Upper lobe of left lung (tissue), 6 donors: Measurements from ENCODE around the gene FYB2. TPM values are rescaled to one million over a fixed set of nuclear protein-coding genes. Genes with fewer than 3 reads are reported as not detected.

Source experiments
- ATAC-seq, 2 donors: fragments of 200-7000 bp; cut with Tn5 transposase; one replicate each; pipeline ENCODE4 v1.9.1; 2022; ENCODE audit warnings: mild to moderate bottlenecking in 2 of 2, moderate library complexity in 2 of 2; ENCODE audit not compliant: low FRiP score in 2 of 2
- DNase-seq, 2 donors: peaks; one replicate each; pipeline ENCODE4 v3.0.0-alpha.2; 2019 to 2020
- H3K27ac ChIP-seq, 4 donors: fragments of 200-600 bp; sonication (generic); one replicate each; pipeline ENCODE4 v1.5.1; 2016 to 2019
- H3K27me3 ChIP-seq, 4 donors: fragments of 200-600 bp; sonication (generic); one replicate each; pipeline ENCODE4 v1.5.1; 2017 to 2019
- H3K36me3 ChIP-seq, 4 donors: fragments of 200-600 bp; sonication (generic); one replicate each; pipeline ENCODE4 v1.5.1; 2016 to 2019
- H3K4me1 ChIP-seq, 4 donors: fragments of 200-600 bp; sonication (generic); one replicate each; pipeline ENCODE4 v1.5.1; 2018 to 2019
- H3K4me3 ChIP-seq, 4 donors: fragments of 200-600 bp; sonication (generic); one replicate each; pipeline ENCODE4 v1.5.1; 2017 to 2019; ENCODE audit warnings: mild to moderate bottlenecking in 2 of 4, moderate library complexity in 1 of 4
- H3K9me3 ChIP-seq, 4 donors: fragments of 200-600 bp; sonication (generic); one replicate each; pipeline ENCODE4 v1.5.1; 2018 to 2019
- EP300 ChIP-seq, 4 donors: sonication (generic); formaldehyde crosslinking; IDR thresholded peaks; one replicate each; pipeline ENCODE4 v1.5.1; 2017; ENCODE audit warnings: antibody characterized with exemption in 4 of 4, control low read depth in 2 of 4
- POLR2A ChIP-seq, 4 donors: fragments of 450-650 bp; IDR thresholded peaks; one replicate each; pipeline ENCODE4 v1.5.1; 2016 to 2017; ENCODE audit warnings: antibody characterized with exemption in 4 of 4, mild to moderate bottlenecking in 2 of 4
- POLR2AphosphoS5 ChIP-seq, 2 donors: sonication (generic); formaldehyde crosslinking; IDR thresholded peaks; one replicate each; pipeline ENCODE4 v1.5.1; 2017; ENCODE audit warnings: antibody characterized with exemption in 2 of 2
- WGBS, 2 donors: methylation state at CpG; one replicate each; pipeline ENCODE4 v1.1.5; 2017 to 2018; 5-methylcytosine and 5-hydroxymethylcytosine counted together
- total RNA-seq, 6 donors: library from RNA; depleted of rRNA in 4 of 6; stranded (reverse); fragments of >200 nt in 4 of 6; gene quantifications; one replicate each; pipeline versions ENCODE4 v1.1.0 to v1.2.1, GENCODE V29; 2016 to 2021
- TF ChIP-seq, protein P1 (sequence below), 6 experiments: fragments of 450-650 bp in 4 of 6; fragments of 200-600 bp in 2 of 6; sonication (generic) in 2 of 6; IDR thresholded peaks; one replicate each; pipeline ENCODE4 v1.5.1; 2016 to 2019; ENCODE audit warnings: antibody characterized with exemption in 6 of 6
- donor health status: DM: no; HTN: no; CAD: no; lungs with moderate emphysema.
- donor health status: DM: no; HTN: yes; CAD: no; lungs with severe emphysema.

Gene FYB2
- total RNA-seq, 6 donors from 2014 or later, result 1.2 to 43.2 (median 7.2) TPM

- TF ChIP-seq, protein P1, sequence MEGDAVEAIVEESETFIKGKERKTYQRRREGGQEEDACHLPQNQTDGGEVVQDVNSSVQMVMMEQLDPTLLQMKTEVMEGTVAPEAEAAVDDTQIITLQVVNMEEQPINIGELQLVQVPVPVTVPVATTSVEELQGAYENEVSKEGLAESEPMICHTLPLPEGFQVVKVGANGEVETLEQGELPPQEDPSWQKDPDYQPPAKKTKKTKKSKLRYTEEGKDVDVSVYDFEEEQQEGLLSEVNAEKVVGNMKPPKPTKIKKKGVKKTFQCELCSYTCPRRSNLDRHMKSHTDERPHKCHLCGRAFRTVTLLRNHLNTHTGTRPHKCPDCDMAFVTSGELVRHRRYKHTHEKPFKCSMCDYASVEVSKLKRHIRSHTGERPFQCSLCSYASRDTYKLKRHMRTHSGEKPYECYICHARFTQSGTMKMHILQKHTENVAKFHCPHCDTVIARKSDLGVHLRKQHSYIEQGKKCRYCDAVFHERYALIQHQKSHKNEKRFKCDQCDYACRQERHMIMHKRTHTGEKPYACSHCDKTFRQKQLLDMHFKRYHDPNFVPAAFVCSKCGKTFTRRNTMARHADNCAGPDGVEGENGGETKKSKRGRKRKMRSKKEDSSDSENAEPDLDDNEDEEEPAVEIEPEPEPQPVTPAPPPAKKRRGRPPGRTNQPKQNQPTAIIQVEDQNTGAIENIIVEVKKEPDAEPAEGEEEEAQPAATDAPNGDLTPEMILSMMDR (IDR thresholded peaks at IDR 0.05), result no peak
- TF ChIP-seq POLR2A (IDR thresholded peaks at IDR 0.05) (no peak), POLR2AphosphoS5 (IDR thresholded peaks at IDR 0.05) (no peak), EP300 (IDR thresholded peaks at IDR 0.05) (no peak)
- Histone ChIP-seq H3K36me3 (no peaks in the 10 kb centered on the region), H3K4me3 (no peak overlapping the region), H3K27ac (no peak overlapping the region), H3K27me3 (no peaks in the 10 kb centered on the region), H3K4me1 (peaks cover 5 to 8% (median 6%) of the 10 kb centered on the region in 4 donors), H3K9me3 (no peaks in the 10 kb centered on the region)
- DNase-seq, result no peak
- ATAC-seq, result no peak
- WGBS, 2 donors, result 63 to 69% methylated on average over 1 of the region's 1 CpG
Measured at GRCh38 chr1:56816264-56816663, 2.9 kb downstream of the FYB2 start.

- no peak overlapping the region for H3K4me3 ChIP-seq
- TF ChIP-seq, protein P1 (IDR thresholded peaks at IDR 0.05), result no peak
- no peak for TF ChIP-seq POLR2A (IDR thresholded peaks at IDR 0.05)
- no peak for TF ChIP-seq POLR2AphosphoS5 (IDR thresholded peaks at IDR 0.05)
- TF ChIP-seq EP300 (IDR thresholded peaks at IDR 0.05), result no peak
- no peak overlapping the region for H3K27ac ChIP-seq
- WGBS, 2 donors, result 88 to 93% methylated on average over 2 of the region's 2 CpGs
- ATAC-seq (no peak), DNase-seq (no peak)
- H3K36me3 ChIP-seq, result no peaks in the 10 kb centered on the region
- no peaks in the 10 kb centered on the region for H3K4me1 ChIP-seq
- H3K9me3 ChIP-seq, result no peaks in the 10 kb centered on the region
- H3K27me3 ChIP-seq, result no peaks in the 10 kb centered on the region
Measured at GRCh38 chr1:56814205-56814604, 5.0 kb downstream of the FYB2 start.

DNA sequence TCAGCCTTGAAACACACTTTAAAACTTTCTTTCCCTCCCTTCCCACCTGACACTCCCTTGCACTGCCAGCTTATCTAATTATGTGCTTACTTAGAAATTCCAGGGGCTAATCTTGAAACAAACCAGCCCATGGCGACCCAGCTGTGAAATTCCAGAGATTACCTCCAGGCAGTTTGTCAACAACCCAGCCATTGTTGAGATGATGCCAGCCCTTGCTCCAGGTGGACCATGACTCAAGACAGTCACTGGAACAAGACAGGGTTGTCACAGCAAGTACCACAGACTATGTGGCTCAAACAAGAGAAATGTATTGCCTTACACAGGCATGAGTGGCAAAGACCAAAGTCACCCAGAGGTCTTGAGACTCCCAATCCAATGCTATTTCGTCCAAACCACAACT is 7.9 kb downstream of the FYB2 start:
- Histone ChIP-seq H3K27me3 (no peaks in the 10 kb centered on the region), H3K36me3 (no peaks in the 10 kb centered on the region), H3K4me1 (no peaks in the 10 kb centered on the region), H3K9me3 (no peaks in the 10 kb centered on the region), H3K4me3 (no peak overlapping the region), H3K27ac (no peak overlapping the region)
- DNase-seq, result no peak
- peak in 1 of 2 donors; percentile 14 for ATAC-seq
- 43 to 44% methylated on average over 2 of the region's 2 CpGs for WGBS, 2 donors
- no peak for TF ChIP-seq POLR2AphosphoS5 (IDR thresholded peaks at IDR 0.05)

DNA sequence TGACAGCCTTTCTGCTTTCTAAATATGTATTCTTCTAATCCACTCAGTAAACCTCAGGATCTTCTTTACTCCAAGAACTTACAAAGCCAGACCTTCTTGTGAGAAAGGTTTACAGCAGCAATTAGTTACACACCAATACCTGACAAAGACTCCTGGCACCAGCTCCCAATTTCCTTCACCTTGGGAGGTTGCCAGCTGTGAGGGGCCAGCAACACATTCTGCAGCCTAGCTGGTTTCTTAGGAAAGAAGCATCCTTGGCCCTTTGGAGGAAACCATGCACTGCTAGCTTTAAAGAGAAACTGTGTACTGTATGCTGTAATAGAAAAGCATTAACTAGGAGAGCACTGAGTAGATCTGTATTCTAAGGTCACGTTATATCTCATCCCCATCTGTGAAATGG is 10.8 kb downstream of the FYB2 start:
- no peak for TF ChIP-seq POLR2A (IDR thresholded peaks at IDR 0.05)
- TF ChIP-seq POLR2AphosphoS5 (IDR thresholded peaks at IDR 0.05), result no peak
- TF ChIP-seq EP300 (IDR thresholded peaks at IDR 0.05), result no peak
- TF ChIP-seq, protein P1 (IDR thresholded peaks at IDR 0.05), result no peak
- ATAC-seq, result no peak
- no peak for DNase-seq
- no peak overlapping the region for H3K27ac ChIP-seq
- H3K9me3 ChIP-seq, result no peaks in the 10 kb centered on the region
- H3K27me3 ChIP-seq, result no peaks in the 10 kb centered on the region
- 68 to 86% methylated on average over 1 of the region's 1 CpG for WGBS, 2 donors
- H3K36me3 ChIP-seq, result no peaks in the 10 kb centered on the region
- no peak overlapping the region for H3K4me3 ChIP-seq
- H3K4me1 ChIP-seq, result no peaks in the 10 kb centered on the region

- DNase-seq (no peak), ATAC-seq (no peak)
Measured at GRCh38 chr1:56806804-56807203, 12.4 kb downstream of the FYB2 start.

More at GRCh38 chr1:56806804-56807203, 12.4 kb downstream of the FYB2 start:
- Histone ChIP-seq H3K9me3 (no peaks in the 10 kb centered on the region), H3K27ac (no peak overlapping the region), H3K4me3 (no peak overlapping the region), H3K4me1 (no peaks in the 10 kb centered on the region), H3K36me3 (no peaks in the 10 kb centered on the region), H3K27me3 (no peaks in the 10 kb centered on the region)
- no peak for TF ChIP-seq POLR2AphosphoS5 (IDR thresholded peaks at IDR 0.05)
- TF ChIP-seq POLR2A (IDR thresholded peaks at IDR 0.05), result no peak
- no peak for TF ChIP-seq EP300 (IDR thresholded peaks at IDR 0.05)
- TF ChIP-seq, protein P1 (IDR thresholded peaks at IDR 0.05), result no peak
- 59 to 65% methylated on average over 3 of the region's 3 CpGs for WGBS, 2 donors
